H1 (cell line): ENCODE results near the gene DGKI. TPM values are rescaled to one million over a fixed set of nuclear protein-coding genes. Genes with fewer than 3 reads are reported as not detected.

Source experiments
- CTCF ChIA-PET: fragments of 300-600 bp; sonication (Branson Sonifier 250); formaldehyde crosslinking; loops from one replicate; lab custom pipeline; 2021; ENCODE audit not compliant: partially characterized antibody; lab: Charles Lee
- POLR2A ChIA-PET: fragments of 300-600 bp; sonication (Branson Sonifier 250); formaldehyde crosslinking; loops from one replicate; lab custom pipeline; 2021; ENCODE audit warnings: inconsistent platforms; ENCODE audit not compliant: partially characterized antibody; lab: Charles Lee
- DNase-seq, 2 experiments: peaks; one replicate each; pipeline versions ENCODE4 v3.0.0 to v3.0.0-alpha.2; 2010 to 2022; ENCODE audit warnings: low spot score in 2 of 2, low read depth in 1 of 2, mixed read lengths in 1 of 2
- FAIRE-seq: peaks from 2 replicates; lab custom pipeline; 2011; peaks lifted over from hg19 to GRCh38; lab: Jason Lieb, UNC
- H2AFZ ChIP-seq: 2 replicates; pipeline ENCODE4 v1.8.1; 2012; ENCODE audit warnings: low read length, inconsistent platforms
- H2AK5ac ChIP-seq: 2 replicates; pipeline ENCODE4 v1.6.1; 2013; ENCODE audit warnings: low read depth, low read length
- H2BK120ac ChIP-seq: replicated peaks from 2 replicates; pipeline ENCODE3; 2013; ENCODE audit warnings: low read depth, low read length, inconsistent platforms
- H2BK12ac ChIP-seq: 2 replicates; pipeline ENCODE4 v1.6.1; 2013; ENCODE audit warnings: low read depth, low read length
- H2BK15ac ChIP-seq: 2 replicates; pipeline ENCODE4 v1.6.1; 2013; ENCODE audit warnings: low read length
- H2BK20ac ChIP-seq: 2 replicates; pipeline ENCODE4 v1.6.1; 2013; ENCODE audit warnings: low read length
- H2BK5ac ChIP-seq: 2 replicates; pipeline ENCODE4 v1.6.1; 2013; ENCODE audit warnings: low read depth, low read length
- H3K14ac ChIP-seq: 2 replicates; pipeline ENCODE4 v1.6.1; 2013; ENCODE audit warnings: inconsistent platforms; ENCODE audit not compliant: insufficient read length
- H3K18ac ChIP-seq: 2 replicates; pipeline ENCODE4 v1.6.1; 2013; ENCODE audit warnings: low read length; ENCODE audit errors: extremely low read depth
- H3K23ac ChIP-seq: 2 replicates; pipeline ENCODE4 v1.6.1; 2013; ENCODE audit warnings: inconsistent platforms; ENCODE audit not compliant: insufficient read length
- H3K23me2 ChIP-seq: 2 replicates; pipeline ENCODE4 v1.6.1; 2013; ENCODE audit warnings: low read depth, low read length
- H3K27ac ChIP-seq: 2 replicates; pipeline ENCODE4 v1.6.1; 2011; ENCODE audit warnings: low read depth, low read length, inconsistent platforms
- H3K27me3 ChIP-seq, 4 experiments: replicated peaks in 1 of 4; 1 replicate in 1 of 4; 2 replicates in 3 of 4; pipeline versions ENCODE4 v1.6.1 to v1.8.1; 2011 to 2013; ENCODE audit warnings: low read length in 3 of 4, mild to moderate bottlenecking in 3 of 4, inconsistent platforms in 2 of 4, mixed read lengths in 2 of 4, moderate library complexity in 1 of 4; ENCODE audit not compliant: control insufficient read depth in 3 of 4, insufficient read depth in 3 of 4; ENCODE audit errors: extremely low read depth in 1 of 4
- H3K36me3 ChIP-seq, 4 experiments: 2 replicates each; pipeline versions ENCODE4 v1.6.1 to v1.8.1; 2011 to 2013; ENCODE audit warnings: mild to moderate bottlenecking in 4 of 4, low read length in 3 of 4, moderate library complexity in 2 of 4, control low read depth in 1 of 4, inconsistent platforms in 1 of 4; ENCODE audit not compliant: insufficient read depth in 4 of 4, control insufficient read depth in 2 of 4
- H3K4ac ChIP-seq: replicated peaks from 2 replicates; pipeline ENCODE3; 2013; ENCODE audit warnings: low read length, low read depth, mixed read lengths, inconsistent platforms; ENCODE audit not compliant: insufficient read length
- H3K4me1 ChIP-seq, 4 experiments: replicated peaks in 1 of 4; 1 replicate in 1 of 4; 2 replicates in 3 of 4; pipeline versions ENCODE4 v1.6.1 to v1.8.1; 2011 to 2013; ENCODE audit warnings: low read length in 3 of 4, inconsistent platforms in 2 of 4, mixed read lengths in 1 of 4; ENCODE audit not compliant: insufficient read depth in 4 of 4, control insufficient read depth in 3 of 4
- H3K4me2 ChIP-seq, 2 experiments: 2 replicates each; pipeline versions ENCODE4 v1.6.1 to v1.8.1; 2011 to 2013; ENCODE audit warnings: low read depth in 2 of 2, low read length in 2 of 2, control low read depth in 1 of 2, inconsistent platforms in 1 of 2, mild to moderate bottlenecking in 1 of 2; ENCODE audit not compliant: insufficient read depth in 1 of 2
- H3K4me3 ChIP-seq, 4 experiments: fragments of 200-600, 300-600 bp in 1 of 4; sonication (generic), shearing (Covaris generic), sonication (Bioruptor Twin) in 1 of 4; 2 replicates each; pipeline versions ENCODE4 v1.5.1 to v1.8.1; 2011 to 2016; ENCODE audit warnings: low read length in 4 of 4, low read depth in 3 of 4, control low read depth in 2 of 4, inconsistent platforms in 2 of 4, mild to moderate bottlenecking in 2 of 4, mixed read lengths in 1 of 4, moderate library complexity in 1 of 4; ENCODE audit not compliant: insufficient read depth in 2 of 4; ENCODE audit errors: extremely low read depth in 1 of 4
- H3K56ac ChIP-seq: replicated peaks from 2 replicates; pipeline ENCODE3; 2013; ENCODE audit warnings: low read depth, mild to moderate bottlenecking, mixed read lengths, low read length, inconsistent platforms; ENCODE audit not compliant: insufficient read length
- H3K79me1 ChIP-seq: 2 replicates; pipeline ENCODE4 v1.6.1; 2013; ENCODE audit warnings: low read depth, low read length, control low read depth
- H3K79me2 ChIP-seq, 2 experiments: 2 replicates each; pipeline versions ENCODE4 v1.6.1 to v1.8.1; 2012 to 2013; ENCODE audit warnings: low read length in 2 of 2, mild to moderate bottlenecking in 2 of 2, inconsistent platforms in 1 of 2; ENCODE audit not compliant: insufficient read depth in 2 of 2, control insufficient read depth in 1 of 2
- H3K9ac ChIP-seq, 4 experiments: replicated peaks in 1 of 4; 1 replicate in 1 of 4; 2 replicates in 3 of 4; pipeline versions ENCODE4 v1.6.1 to v1.8.1; 2011 to 2013; ENCODE audit warnings: low read depth in 3 of 4, low read length in 3 of 4, control low read depth in 2 of 4, mild to moderate bottlenecking in 2 of 4, moderate library complexity in 2 of 4, inconsistent platforms in 1 of 4; ENCODE audit errors: extremely low read depth in 1 of 4
- H3K9me3 ChIP-seq, 2 experiments: 2 replicates each; pipeline versions ENCODE4 v1.6.1 to v1.8.1; 2012 to 2013; ENCODE audit warnings: mild to moderate bottlenecking in 2 of 2, moderate library complexity in 2 of 2, control low read depth in 1 of 2, inconsistent platforms in 1 of 2, low read depth in 1 of 2, low read length in 1 of 2, mixed read lengths in 1 of 2; ENCODE audit not compliant: insufficient read depth in 2 of 2
- H4K20me1 ChIP-seq, 2 experiments: replicated peaks in 1 of 2; 2 replicates each; pipeline versions ENCODE3 to v1.8.1; 2011 to 2013; ENCODE audit warnings: inconsistent platforms in 2 of 2, low read length in 2 of 2, mild to moderate bottlenecking in 1 of 2; ENCODE audit not compliant: insufficient read depth in 2 of 2, control insufficient read depth in 1 of 2
- H4K5ac ChIP-seq: 2 replicates; pipeline ENCODE4 v1.6.1; 2013; ENCODE audit warnings: low read length, low read depth, mixed read lengths, inconsistent platforms; ENCODE audit not compliant: insufficient read length
- H4K8ac ChIP-seq: 2 replicates; pipeline ENCODE4 v1.8.0; 2013; ENCODE audit warnings: mild to moderate bottlenecking, moderate library complexity, low read length, inconsistent platforms; ENCODE audit not compliant: insufficient read depth; ENCODE audit errors: extremely low read depth
- H4K91ac ChIP-seq: replicated peaks from 2 replicates; pipeline ENCODE3; 2013; ENCODE audit warnings: low read length, mixed read lengths, inconsistent platforms; ENCODE audit not compliant: insufficient read length
- BCL11A ChIP-seq, 2 experiments: IDR thresholded peaks; one replicate each; pipeline ENCODE4 v1.6.1; 2011; ENCODE audit warnings: low read depth in 2 of 2, low read length in 2 of 2, mild to moderate bottlenecking in 2 of 2
- CHD2 ChIP-seq: IDR thresholded peaks from 2 replicates; pipeline ENCODE4 v1.6.1; 2012; ENCODE audit warnings: low read length, improper control_type of control experiment
- EGR1 ChIP-seq: IDR thresholded peaks from 2 replicates; pipeline ENCODE4 v1.6.1; 2011; ENCODE audit warnings: low read depth, low read length, borderline replicate concordance
- JUN ChIP-seq: IDR thresholded peaks from 2 replicates; pipeline ENCODE4 v1.6.1; 2011; ENCODE audit warnings: low read depth, mild to moderate bottlenecking, improper control_type of control experiment, low read length
- POLR2AphosphoS5 ChIP-seq: IDR thresholded peaks from 2 replicates; pipeline ENCODE4 v1.6.1; 2011; ENCODE audit warnings: low read depth, low read length
- RBBP5 ChIP-seq: IDR thresholded peaks from 2 replicates; pipeline ENCODE4 v1.7.1; 2012; ENCODE audit warnings: low read depth, mild to moderate bottlenecking, inconsistent platforms, low read length, moderate library complexity, borderline replicate concordance
- TAF7 ChIP-seq: optimal IDR thresholded peaks from 2 replicates; pipeline ENCODE3; 2011; ENCODE audit warnings: low read depth, mild to moderate bottlenecking, inconsistent platforms, low read length, moderate library complexity, borderline replicate concordance
- TEAD4 ChIP-seq: IDR thresholded peaks from 2 replicates; pipeline ENCODE4 v1.6.1; 2012; ENCODE audit warnings: low read depth, low read length, inconsistent platforms, mixed read lengths
- WGBS, 2 experiments: shearing (Covaris generic) in 1 of 2; methylation state at CpG; one replicate each; pipeline versions ENCODE4 v1.1.6 to v1.1.7; 2013 to 2015; ENCODE audit warnings: low lambda C conversion rate in 2 of 2, mixed read lengths in 2 of 2, inconsistent platforms in 1 of 2, low coverage in 1 of 2, missing lambda C conversion rate in 1 of 2; ENCODE audit not compliant: insufficient replicate concordance in 2 of 2, insufficient coverage in 1 of 2, insufficient read length in 1 of 2; ENCODE audit errors: extremely low coverage in 1 of 2, missing lambda C conversion rate in 1 of 2; 5-methylcytosine and 5-hydroxymethylcytosine counted together
- polyA plus RNA-seq, 7 experiments: library from polyadenylated mRNA; depleted of rRNA in 3 of 7; stranded (reverse) in 5 of 7; unstranded in 2 of 7; fragments of >200 nt in 5 of 7; fragments of 200-250 nt in 2 of 7; gene quantifications; 1 replicate in 5 of 7; 2 replicates in 1 of 7; 4 replicates in 1 of 7; pipeline versions ENCODE4 v1.2.1 to v1.2.3, GENCODE V29; 2011 to 2013; ENCODE audit warnings: missing spikeins in 2 of 7, mixed read lengths in 2 of 7
- total RNA-seq: library from RNA; stranded (reverse); fragmentation: NEBNext Ultra II Directional; extraction: Animal tissue kit (Norgen Biotek cat#: 25700); gene quantifications from 2 replicates; pipeline ENCODE4 v1.2.1, GENCODE V29; 2021
- TF ChIP-seq, protein P1 (sequence below): IDR thresholded peaks from 2 replicates; pipeline ENCODE4 v1.6.1; 2011; ENCODE audit warnings: low read length, improper control_type of control experiment

DGKI gene
- total and polyA plus RNA-seq, 2 of the 8 experiments (the other 6 are each of a cell fraction or from before 2014, with no cell fraction given) = 0.20 to 0.71 TPM

DNA sequence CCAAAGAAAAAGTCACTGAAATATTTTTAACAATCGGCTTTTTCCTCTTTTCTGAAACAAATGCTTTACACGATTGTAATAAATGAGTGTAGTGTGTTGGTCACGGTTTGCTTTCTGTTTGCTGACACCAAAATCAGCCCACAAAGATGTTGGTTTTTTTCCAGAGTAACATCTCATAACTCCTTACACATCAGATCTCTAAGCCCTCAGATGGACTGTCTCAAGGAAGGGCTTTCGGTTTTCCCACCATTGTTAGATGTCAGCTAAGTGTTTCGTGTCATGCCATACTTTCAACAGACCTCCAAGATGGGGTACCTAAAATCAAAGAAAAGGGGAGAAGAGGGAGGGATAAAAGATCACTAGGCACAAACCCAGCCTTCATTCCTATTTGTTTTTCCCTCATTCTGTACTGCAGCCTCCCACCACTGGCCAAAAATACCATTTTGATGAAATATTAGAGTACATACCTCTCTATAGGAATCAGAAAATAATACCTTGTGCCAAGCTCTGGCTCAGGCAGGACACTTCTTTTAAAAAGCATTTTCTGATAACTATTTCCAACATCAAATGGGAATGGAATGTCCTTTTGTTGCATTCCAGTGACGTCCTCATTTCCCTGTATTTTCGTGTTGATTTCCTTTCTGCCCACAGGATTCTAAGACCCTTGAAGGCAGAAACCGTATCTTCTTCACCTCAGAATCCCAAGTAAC lies 159.1 kb downstream of the DGKI start:
- CTCF ChIA-PET = no interaction called here
- no peaks in the 10 kb centered on the region for H3K79me1 ChIP-seq
- no peak for TF ChIP-seq TEAD4
- TF ChIP-seq, protein P1, sequence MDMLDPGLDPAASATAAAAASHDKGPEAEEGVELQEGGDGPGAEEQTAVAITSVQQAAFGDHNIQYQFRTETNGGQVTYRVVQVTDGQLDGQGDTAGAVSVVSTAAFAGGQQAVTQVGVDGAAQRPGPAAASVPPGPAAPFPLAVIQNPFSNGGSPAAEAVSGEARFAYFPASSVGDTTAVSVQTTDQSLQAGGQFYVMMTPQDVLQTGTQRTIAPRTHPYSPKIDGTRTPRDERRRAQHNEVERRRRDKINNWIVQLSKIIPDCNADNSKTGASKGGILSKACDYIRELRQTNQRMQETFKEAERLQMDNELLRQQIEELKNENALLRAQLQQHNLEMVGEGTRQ = no peak
- no peak for TF ChIP-seq BCL11A (IDR thresholded peaks at IDR 0.05; ENCODE audit: low read depth in 2 of 2, low read length in 2 of 2)
- no peak for TF ChIP-seq JUN
- no peak for TF ChIP-seq EGR1
- TF ChIP-seq TAF7 = no peak
- TF ChIP-seq POLR2AphosphoS5 = no peak
- TF ChIP-seq CHD2 = no peak
- TF ChIP-seq RBBP5 = no peak

More for the DNA sequence above, 159.1 kb downstream of the DGKI start:
- no peak overlapping the region for H3K23ac ChIP-seq
- H2BK12ac ChIP-seq = no peak overlapping the region
- H3K23me2 ChIP-seq = no peaks in the 10 kb centered on the region
- POLR2A ChIA-PET = no interaction called here
- no peak overlapping the region for H4K5ac ChIP-seq
- FAIRE-seq (no peak), DNase-seq (no peak)
- H3K4me1 ChIP-seq = no peaks in the 10 kb centered on the region; a peak in 1 of 7 replicates
- no peak overlapping the region for H4K91ac ChIP-seq
- H3K9ac ChIP-seq = no peak overlapping the region
- H3K4me2 ChIP-seq = no peak overlapping the region
- 77% methylated on average over 8 of the region's 8 CpGs; no CpG with 5 or more reads in 1 of the 2 experiments for WGBS, 2 experiments
- H3K27ac ChIP-seq = no peak overlapping the region
- no peaks in the 10 kb centered on the region for H3K36me3 ChIP-seq
- no peak overlapping the region for H2BK5ac ChIP-seq
- H2BK20ac ChIP-seq = no peak overlapping the region
- H2AFZ ChIP-seq = no peak overlapping the region
- H2BK15ac ChIP-seq = no peak overlapping the region
- H3K4ac ChIP-seq = no peak overlapping the region
- no peak overlapping the region for H2BK120ac ChIP-seq
- H3K18ac ChIP-seq = no peak overlapping the region
- peaks cover 0 to 3% (median 0%) of the 10 kb centered on the region in 4 experiments; a peak in 1 of 7 replicates for H3K27me3 ChIP-seq
- H4K20me1 ChIP-seq = no peaks in the 10 kb centered on the region
- H3K14ac ChIP-seq = no peak overlapping the region
- H3K56ac ChIP-seq = no peak overlapping the region
- no peak overlapping the region for H4K8ac ChIP-seq
- no peaks in the 10 kb centered on the region for H3K9me3 ChIP-seq
- H3K79me2 ChIP-seq = no peaks in the 10 kb centered on the region
- no peak overlapping the region for H2AK5ac ChIP-seq
- no peak overlapping the region for H3K4me3 ChIP-seq
